IPS DF 4.7 (cell line): Measurements from ENCODE around the gene CHST2.
"Not testable (repeated sequence)": the region's sequence is repeated elsewhere in the genome, so short reads cannot be mapped to it uniquely, and the experiment has no call there.

Experiments
- DNase-seq: peaks from one replicate; pipeline ENCODE4 v3.0.0-alpha.2; 2013; ENCODE audit warnings: low spot score; ENCODE audit errors: extremely low read depth

CHST2 gene

GRCh38 chr3:143132246-143132980, 12.8 kb downstream of the CHST2 start:
- no peak for DNase-seq

DNA sequence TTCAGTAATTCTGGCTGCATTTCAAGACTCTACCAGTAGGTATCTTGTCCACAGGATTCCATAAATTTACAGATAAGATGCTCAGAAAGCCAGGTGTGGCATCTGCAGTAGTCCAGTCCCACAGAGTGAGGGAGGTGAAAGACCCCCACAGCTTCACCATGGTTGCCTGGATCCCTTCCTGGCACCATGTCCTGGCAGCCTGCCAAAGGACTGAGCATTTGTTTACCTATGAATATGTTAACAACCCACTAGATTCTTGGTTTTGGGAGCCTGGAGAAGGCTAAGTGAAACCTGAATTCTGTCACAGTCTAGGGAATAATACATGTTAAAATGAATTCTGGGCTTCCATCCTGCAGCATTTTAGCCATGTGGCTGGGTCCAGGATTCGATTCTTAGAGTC, 14.9 kb downstream of the CHST2 start:
- no peak for DNase-seq

DNA sequence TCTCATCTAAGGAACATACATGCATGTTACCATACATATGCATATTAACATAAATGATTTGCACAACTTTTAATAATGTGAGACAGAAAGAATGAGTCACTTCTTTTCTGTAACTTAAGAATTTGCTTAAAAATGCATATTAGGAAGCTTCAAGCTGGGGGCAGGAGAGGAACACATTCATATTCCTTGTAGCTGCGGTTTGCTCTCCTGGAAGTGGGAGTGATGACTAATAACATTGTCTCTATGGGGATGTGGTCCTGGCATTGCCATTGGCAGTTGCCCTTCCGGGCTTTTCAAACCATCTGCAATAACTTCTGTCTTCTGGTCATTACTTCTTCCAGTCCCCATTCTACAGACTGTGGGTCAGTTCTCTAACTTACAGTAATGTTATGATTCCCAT, 15.6 kb downstream of the CHST2 start:
- no peak for DNase-seq

GRCh38 chr3:143137435-143138036, 18.0 kb downstream of the CHST2 start:
- DNase-seq: no peak

- DNase-seq: no peak
These were observed 19.4 kb downstream of the CHST2 start for GRCh38 chr3:143138953-143139352.

GRCh38 chr3:143139762-143140161, 20.2 kb downstream of the CHST2 start:
- no peak for DNase-seq

DNA sequence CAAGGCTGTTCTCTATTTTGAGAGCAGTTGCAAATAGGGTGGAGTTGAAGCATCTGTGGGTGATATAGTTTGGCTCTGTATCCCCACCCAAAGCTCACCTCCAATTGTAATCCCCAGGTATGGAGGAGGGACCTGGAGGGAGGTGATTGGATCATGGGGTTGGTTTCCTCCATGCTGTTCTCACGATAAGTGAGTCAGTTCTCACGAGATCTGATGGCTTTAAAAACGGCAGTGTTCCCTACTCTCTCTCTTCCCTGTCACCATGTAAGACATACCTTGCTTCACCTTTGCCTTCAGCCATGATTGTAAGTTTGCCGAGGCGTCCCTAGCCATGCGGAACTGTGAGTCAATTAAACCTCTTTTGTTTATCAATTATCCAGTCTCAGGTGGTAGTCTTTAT, 21.0 kb downstream of the CHST2 start:
- DNase-seq: no peak

DNA sequence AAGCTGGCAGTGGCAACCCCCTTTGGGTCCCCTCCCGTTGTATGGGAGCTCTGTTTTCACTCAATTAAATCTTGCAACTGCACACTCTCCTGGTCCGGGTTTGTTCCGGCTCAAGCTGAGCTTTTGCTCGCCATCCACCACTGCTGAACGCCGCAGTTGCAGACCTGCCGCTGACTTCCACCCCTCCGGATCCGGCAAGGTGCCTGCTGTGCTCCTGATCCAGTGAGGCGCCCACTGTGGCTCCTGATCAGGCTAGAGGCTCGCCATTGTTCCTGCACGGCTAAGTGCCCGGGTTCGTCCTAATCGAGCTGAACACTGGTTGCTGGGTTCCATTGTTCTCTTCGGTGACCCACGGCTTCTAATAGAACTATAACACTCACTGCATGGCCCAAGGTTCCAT, 22.8 kb downstream of the CHST2 start:
- DNase-seq: no peak

GRCh38 chr3:143145906-143146305, 26.3 kb downstream of the CHST2 start:
- DNase-seq: no peak

- no peak for DNase-seq
These were observed 27.1 kb downstream of the CHST2 start for GRCh38 chr3:143146486-143147274.

- DNase-seq: no peak
These were observed 28.1 kb downstream of the CHST2 start for GRCh38 chr3:143147707-143148106.

DNA sequence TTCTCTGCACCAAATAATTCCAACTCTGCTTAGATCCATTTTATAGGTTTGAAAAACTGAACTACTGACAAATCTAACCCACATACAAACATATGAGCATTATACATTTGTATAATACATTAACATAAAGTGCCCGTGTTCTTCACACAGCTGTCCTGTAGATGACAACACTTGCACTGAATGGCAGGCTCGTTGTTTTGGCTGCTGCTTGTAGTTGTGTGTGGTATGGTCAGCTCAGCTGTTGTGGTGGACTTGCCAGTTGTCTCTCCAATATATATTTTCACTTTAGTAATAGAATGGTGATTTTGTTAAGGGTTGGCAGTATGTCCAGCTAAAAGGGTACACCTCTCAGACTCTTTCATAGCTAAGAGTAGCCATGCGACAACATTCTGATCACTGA, 30.5 kb downstream of the CHST2 start:
- no peak for DNase-seq

GRCh38 chr3:143151004-143151731, 31.6 kb downstream of the CHST2 start:
- no peak for DNase-seq

DNA sequence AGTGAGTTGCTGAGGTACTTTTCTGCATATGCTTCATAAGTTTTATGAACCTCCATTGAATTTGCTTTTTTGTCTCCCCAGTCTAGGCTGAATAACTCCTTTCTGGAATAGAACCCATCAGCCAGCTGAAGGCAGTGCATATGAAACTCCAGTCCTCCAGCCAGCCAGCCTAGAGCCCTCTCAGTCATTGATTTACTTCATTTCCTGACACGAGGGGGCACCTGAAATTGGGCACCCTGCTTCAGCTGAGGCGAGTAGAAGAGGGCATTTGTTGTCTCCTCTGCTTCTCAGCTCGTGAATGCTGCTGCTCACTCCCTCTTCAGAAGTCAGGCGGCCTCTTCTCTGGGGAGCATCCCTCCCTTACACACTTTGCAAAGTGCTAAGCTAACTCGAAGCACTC, 32.5 kb downstream of the CHST2 start:
- DNase-seq: no peak

DNA sequence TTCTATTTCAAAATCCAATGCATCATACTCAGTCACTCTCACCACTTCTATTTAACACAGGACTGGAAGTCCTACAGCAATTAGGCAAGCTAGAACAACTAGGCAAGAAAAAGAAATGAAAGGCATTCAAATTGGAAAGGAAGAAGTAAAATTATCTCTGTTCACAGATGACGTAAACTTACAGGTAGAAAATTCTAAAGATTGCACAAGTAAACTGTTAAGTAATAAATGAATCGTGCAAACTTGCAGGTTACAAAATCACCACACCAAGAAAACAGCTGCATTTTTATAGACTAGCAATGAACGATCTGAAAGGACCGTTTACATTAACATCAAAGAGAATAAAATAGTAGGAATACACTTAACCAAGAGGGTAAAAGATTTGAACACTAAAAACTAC, 36.2 kb downstream of the CHST2 start:
- DNase-seq: no peak

DNA sequence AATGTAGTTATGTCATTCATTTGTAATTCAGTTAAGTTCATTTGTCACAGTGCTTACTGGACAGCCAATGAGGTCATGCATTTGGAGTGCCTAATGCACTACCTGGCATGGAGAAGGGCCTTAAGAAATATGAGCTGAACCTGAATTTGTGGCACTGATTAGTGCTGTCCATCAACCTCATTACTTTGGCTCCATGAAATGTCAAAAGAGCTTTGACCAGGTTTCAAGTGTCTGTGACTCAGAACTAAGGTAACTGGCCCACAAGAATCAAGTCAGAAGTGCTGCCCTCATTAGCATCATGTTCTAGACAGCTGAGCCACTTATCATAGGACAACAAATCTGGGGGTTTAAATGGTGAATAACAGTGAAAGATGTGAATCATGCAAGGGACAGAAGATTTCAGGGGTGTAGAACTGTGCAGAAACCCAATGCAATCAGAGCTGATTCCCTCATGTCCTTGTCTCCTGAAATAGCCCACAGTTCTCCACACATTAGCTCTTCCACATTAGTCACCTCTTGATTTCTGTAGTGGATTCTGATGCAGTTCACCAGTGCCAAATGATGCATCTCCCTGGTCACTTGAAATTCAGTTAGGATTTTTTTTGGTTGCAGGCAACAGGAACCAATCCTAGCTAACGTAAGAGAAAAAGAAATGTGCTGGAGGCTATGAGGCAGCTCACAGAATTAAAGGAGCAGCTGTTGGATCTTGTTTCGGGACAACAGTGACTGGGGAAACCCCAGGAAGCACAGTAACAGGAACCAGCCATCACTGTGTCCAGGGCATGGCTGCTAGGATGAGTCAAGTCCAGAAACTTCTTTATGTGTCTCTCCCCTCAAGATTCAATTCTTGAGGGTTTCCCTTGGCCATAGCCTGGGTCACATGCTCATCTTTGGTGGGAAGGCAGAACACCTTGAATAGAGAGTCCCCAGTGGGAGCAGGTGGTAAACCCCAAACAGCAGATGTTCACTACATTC, 38.7 kb downstream of the CHST2 start:
- no peak for DNase-seq

DNA sequence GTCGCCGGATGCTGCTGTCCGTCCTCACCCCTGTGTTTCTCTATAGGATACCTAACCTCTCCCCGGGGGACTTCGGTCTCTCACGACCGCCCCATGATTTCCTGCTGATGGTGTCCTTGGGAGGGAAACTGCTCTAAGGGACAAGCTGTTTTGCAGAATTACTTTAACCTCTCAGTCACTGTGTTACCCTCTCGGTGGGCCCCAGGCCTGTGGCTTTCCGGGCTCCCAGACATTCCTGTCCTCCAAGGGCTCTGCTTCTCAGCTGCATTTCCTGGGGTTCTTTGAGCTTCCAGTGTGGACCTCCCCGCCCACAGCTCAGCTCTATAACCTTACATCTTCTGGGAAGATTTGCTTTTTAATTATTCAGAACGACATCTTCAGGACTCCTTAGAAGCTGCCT, 40.9 kb downstream of the CHST2 start:
- DNase-seq: no peak

- no peak for DNase-seq
These were observed 44.1 kb downstream of the CHST2 start for GRCh38 chr3:143163562-143164100.

DNA sequence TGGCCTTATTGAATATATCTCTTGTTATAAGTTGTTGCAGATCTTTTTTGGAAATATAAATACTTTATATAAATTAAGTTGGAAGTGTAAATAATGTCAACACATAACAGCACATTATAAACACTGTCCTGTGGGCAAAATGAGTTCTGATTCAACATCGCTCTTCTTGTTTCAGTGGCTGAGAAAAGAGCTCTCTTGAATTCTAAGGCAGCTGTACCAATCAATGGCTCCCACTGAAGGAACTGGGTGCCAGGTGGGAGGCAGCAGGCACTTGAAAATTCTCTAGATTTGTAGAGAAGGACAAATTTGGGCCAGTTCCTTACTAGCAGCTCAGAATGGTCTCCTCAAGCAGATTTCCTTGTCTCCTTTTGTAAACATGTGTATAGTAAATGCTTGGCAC, 45.6 kb downstream of the CHST2 start:
- DNase-seq: no peak

DNA sequence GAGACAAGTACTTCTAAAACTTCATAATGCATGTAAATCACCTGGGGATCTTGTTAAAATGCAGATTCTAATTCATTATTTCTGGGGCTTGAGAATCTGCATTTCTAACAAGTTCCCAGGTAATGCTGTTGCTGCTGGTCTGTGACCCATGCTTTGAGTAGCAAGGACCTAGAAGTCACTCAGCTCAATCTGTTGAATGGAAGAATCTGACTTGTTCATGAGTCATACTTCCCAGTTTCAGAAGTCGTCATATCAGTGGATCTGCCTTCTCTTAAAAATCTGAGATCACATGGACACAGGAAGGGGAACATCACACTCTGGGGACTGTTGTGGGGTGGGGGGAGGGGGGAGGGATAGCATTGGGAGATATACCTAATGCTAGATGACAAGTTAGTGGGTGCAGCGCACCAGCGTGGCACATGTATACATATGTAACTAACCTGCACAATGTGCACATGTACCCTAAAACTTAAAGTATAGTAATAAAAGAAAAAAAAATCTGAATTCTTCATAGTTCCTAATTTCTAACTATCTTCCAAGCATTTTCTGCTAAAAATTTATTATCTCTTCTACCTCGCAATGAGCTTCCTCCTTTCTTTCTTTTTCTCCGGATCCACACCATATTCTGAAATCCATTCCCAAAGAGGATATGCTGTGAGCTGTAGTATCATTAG, 46.2 kb downstream of the CHST2 start:
- DNase-seq: not testable (repeated sequence)
